Neural progenitor cell (in vitro differentiated cells): ENCODE data around the gene SPATA6. TPM values are rescaled to one million over a fixed set of nuclear protein-coding genes. Genes with fewer than 3 reads are reported as not detected.
"Not testable (repeated sequence)": the region's sequence is repeated elsewhere in the genome, so short reads cannot be mapped to it uniquely, and the experiment has no call there.

Experiments used
- DNase-seq: peaks from one replicate; pipeline ENCODE4 v3.0.0-alpha.2; 2016; ENCODE audit warnings: low spot score
- H2AFZ ChIP-seq: fragments of 200-600 bp; sonication (generic); replicated peaks from 2 replicates; pipeline ENCODE4 v1.6.1; 2016; ENCODE audit warnings: antibody characterized with exemption
- H3F3A ChIP-seq: fragments of 200-600 bp; sonication (generic); 2 replicates; pipeline ENCODE4 v1.6.1; 2016; ENCODE audit warnings: antibody characterized with exemption, low read depth
- H3K27ac ChIP-seq: fragments of 200-600 bp; sonication (generic); 2 replicates; pipeline ENCODE4 v1.5.1; 2016; ENCODE audit warnings: mild to moderate bottlenecking
- H3K27me3 ChIP-seq: fragments of 200-600 bp; sonication (generic); 2 replicates; pipeline ENCODE4 v1.6.1; 2016; ENCODE audit warnings: mild to moderate bottlenecking, moderate library complexity
- H3K36me3 ChIP-seq: fragments of 200-600 bp; sonication (generic); 2 replicates; pipeline ENCODE4 v1.5.1; 2016
- H3K4me1 ChIP-seq: fragments of 200-600 bp; sonication (generic); 2 replicates; pipeline ENCODE4 v1.6.1; 2016; ENCODE audit warnings: mixed run types
- H3K4me2 ChIP-seq: fragments of 200-600 bp; sonication (generic); 2 replicates; pipeline ENCODE4 v1.6.1; 2016
- H3K4me3 ChIP-seq: fragments of 200-600 bp; sonication (generic); 2 replicates; pipeline ENCODE4 v1.5.1; 2016
- H3K79me2 ChIP-seq: fragments of 200-600 bp; sonication (generic); 2 replicates; pipeline ENCODE4 v1.6.1; 2016; ENCODE audit warnings: low read depth
- H3K9ac ChIP-seq: fragments of 200-600 bp; sonication (generic); 2 replicates; pipeline ENCODE4 v1.6.1; 2016
- H3K9me3 ChIP-seq: fragments of 200-600 bp; sonication (generic); 2 replicates; pipeline ENCODE4 v1.5.1; 2016; ENCODE audit warnings: low read depth
- H4K20me1 ChIP-seq: fragments of 200-600 bp; sonication (generic); 2 replicates; pipeline ENCODE4 v1.6.1; 2016; ENCODE audit warnings: low read depth
- H3K27ac Mint-ChIP-seq: 3 replicates; pipeline ENCODE4 v1.8.0; 2021; ENCODE audit warnings: mixed read lengths
- H3K27me3 Mint-ChIP-seq: 2 replicates; pipeline ENCODE4 v1.8.0; 2022; ENCODE audit warnings: low read depth, mild to moderate bottlenecking, inconsistent platforms, moderate library complexity, mixed read lengths; ENCODE audit not compliant: insufficient read depth
- H3K36me3 Mint-ChIP-seq: 3 replicates; pipeline ENCODE4 v1.8.0; 2021; ENCODE audit warnings: mixed read lengths
- H3K4me1 Mint-ChIP-seq: 3 replicates; pipeline ENCODE4 v1.8.0; 2021; ENCODE audit warnings: mixed read lengths
- H3K4me3 Mint-ChIP-seq: 3 replicates; pipeline ENCODE4 v1.8.0; 2021; ENCODE audit warnings: mild to moderate bottlenecking, moderate library complexity, mixed read lengths
- H3K9me3 Mint-ChIP-seq: 3 replicates; pipeline ENCODE4 v1.8.0; 2020; ENCODE audit warnings: mixed read lengths
- CTCF ChIP-seq: fragments of 200-600 bp; sonication (generic); IDR thresholded peaks from 2 replicates; pipeline ENCODE4 v1.5.1; 2017; ENCODE audit warnings: antibody characterized with exemption, mild to moderate bottlenecking
- EZH2 ChIP-seq: fragments of 200-600 bp; sonication (generic); IDR thresholded peaks from 2 replicates; pipeline ENCODE4 v1.6.1; 2017; ENCODE audit warnings: antibody characterized with exemption, mild to moderate bottlenecking, moderate library complexity
- EZH2phosphoT487 ChIP-seq: fragments of 200-600 bp; sonication (generic); IDR thresholded peaks from 2 replicates; pipeline ENCODE4 v1.6.1; 2017; ENCODE audit warnings: antibody characterized with exemption
- total RNA-seq: library from RNA; depleted of rRNA; stranded (reverse); fragments of >200 nt; gene quantifications from 2 replicates; pipeline ENCODE4 v1.2.3, GENCODE V29; 2015; ENCODE audit warnings: low replicate concordance

The SPATA6 gene
- total RNA-seq, result 18.2 and 33.5 TPM in 2 replicates

GRCh38 chr1:48471691-48472576, at the start of gene SPATA6:
Gene SPATA6 (minus strand): TSS chr1:48472204. CDS start chr1:48472008, 196 bp downstream.
- Histone ChIP-seq H3K4me1 (peaks cover 12% of the 10 kb centered on the region), H4K20me1 (no peaks in the 10 kb centered on the region), H3F3A (peaks cover 19% of the 10 kb centered on the region), H3K27ac (peak within 1 kb of the TSS; percentile 4), H3K27me3 (no peaks in the 10 kb centered on the region), H3K79me2 (peaks cover 31% of the 10 kb centered on the region), H3K9me3 (no peaks in the 10 kb centered on the region), H2AFZ (peak within 1 kb of the TSS; percentile 26), H3K9ac (peak within 1 kb of the TSS; percentile 13), H3K36me3 (no peaks in the 10 kb centered on the region), H3K4me2 (peak within 1 kb of the TSS; percentile 85), H3K4me3 (peak within 1 kb of the TSS; percentile 72)
- peak; percentile 98 for DNase-seq
- no peak for TF ChIP-seq EZH2phosphoT487
- peak; percentile 7 for TF ChIP-seq CTCF
- no peak for TF ChIP-seq EZH2
- peaks cover 5% of the 10 kb centered on the region for H3K36me3 Mint-ChIP-seq
- H3K4me1 Mint-ChIP-seq, result peaks cover 33% of the 10 kb centered on the region
- peak within 1 kb of the TSS; percentile 91 for H3K27ac Mint-ChIP-seq
- no peaks in the 10 kb centered on the region for H3K27me3 Mint-ChIP-seq
- H3K9me3 Mint-ChIP-seq, result peaks cover 18% of the 10 kb centered on the region
- H3K4me3 Mint-ChIP-seq, result peak within 1 kb of the TSS; percentile 95

GRCh38 chr1:48519896-48520295, 47.9 kb upstream of the SPATA6 start:
- not testable (repeated sequence) for H3K36me3 ChIP-seq, H2AFZ ChIP-seq, H3K36me3 Mint-ChIP-seq, H3K79me2 ChIP-seq, H3K4me1 Mint-ChIP-seq, H3K9me3 Mint-ChIP-seq, H3K9ac ChIP-seq, H3K4me3 Mint-ChIP-seq, H3K27ac Mint-ChIP-seq, H3K27me3 ChIP-seq, H3K4me1 ChIP-seq, H3K4me2 ChIP-seq, H3K27me3 Mint-ChIP-seq, H3K4me3 ChIP-seq, H4K20me1 ChIP-seq, H3K27ac ChIP-seq, DNase-seq, H3K9me3 ChIP-seq, H3F3A ChIP-seq

GRCh38 chr1:48506870-48507269, 34.9 kb upstream of the SPATA6 start:
- Histone ChIP-seq H3K9me3 (peaks cover 3% of the 10 kb centered on the region), H3K4me1 (no peaks in the 10 kb centered on the region), H3K27ac (no peak overlapping the region), H3K36me3 (no peaks in the 10 kb centered on the region), H3K27me3 (no peaks in the 10 kb centered on the region), H3F3A (no peaks in the 10 kb centered on the region), H3K79me2 (no peaks in the 10 kb centered on the region), H3K4me3 (no peak overlapping the region), H3K9ac (no peak overlapping the region), H2AFZ (no peak overlapping the region), H3K4me2 (no peak overlapping the region), H4K20me1 (no peaks in the 10 kb centered on the region)
- Mint-ChIP-seq H3K4me3 (no peak overlapping the region), H3K9me3 (no peaks in the 10 kb centered on the region), H3K27ac (no peak overlapping the region), H3K27me3 (no peaks in the 10 kb centered on the region), H3K36me3 (no peaks in the 10 kb centered on the region), H3K4me1 (no peaks in the 10 kb centered on the region)
- DNase-seq, result no peak
- TF ChIP-seq EZH2phosphoT487 (no peak), EZH2 (no peak)

- Histone ChIP-seq H3K4me1 (no peaks in the 10 kb centered on the region), H3K9me3 (no peaks in the 10 kb centered on the region), H3K9ac (no peak overlapping the region), H3K4me3 (no peak overlapping the region), H3K27me3 (no peaks in the 10 kb centered on the region), H4K20me1 (no peaks in the 10 kb centered on the region), H3K4me2 (no peak overlapping the region), H3K79me2 (no peaks in the 10 kb centered on the region), H2AFZ (no peak overlapping the region), H3K36me3 (no peaks in the 10 kb centered on the region), H3F3A (no peaks in the 10 kb centered on the region), H3K27ac (no peak overlapping the region)
- H3K9me3 Mint-ChIP-seq, result no peaks in the 10 kb centered on the region
- H3K36me3 Mint-ChIP-seq, result no peaks in the 10 kb centered on the region
- TF ChIP-seq EZH2phosphoT487 (no peak), EZH2 (no peak), CTCF (no peak)
- no peaks in the 10 kb centered on the region for H3K27me3 Mint-ChIP-seq
- peaks cover 12% of the 10 kb centered on the region for H3K4me1 Mint-ChIP-seq
- peak overlapping the region; percentile 44 for H3K4me3 Mint-ChIP-seq
- DNase-seq, result no peak
- peak overlapping the region; percentile 76 for H3K27ac Mint-ChIP-seq
Measured at GRCh38 chr1:48500541-48501450, 28.8 kb upstream of the SPATA6 start.
